WTC11 (cell line): Measurements from ENCODE around the gene VPS33B. TPM values are rescaled to one million over a fixed set of nuclear protein-coding genes. Genes with fewer than 3 reads are reported as not detected.

Experiments
- ATAC-seq: fragments of 200-7000 bp; cut with Tn5 transposase; 2 replicates; pipeline ENCODE4 v1.10.0; 2021; ENCODE audit warnings: mild to moderate bottlenecking, moderate library complexity
- CTCF ChIA-PET: fragments of 300-600 bp; sonication (Branson Sonifier 250); formaldehyde crosslinking; loops from one replicate; lab custom pipeline; 2021; ENCODE audit warnings: antibody characterized with exemption; lab: Charles Lee
- POLR2A ChIA-PET: fragments of 350-600 bp; sonication (Branson Sonifier 250); formaldehyde crosslinking; loops from one replicate; lab custom pipeline; 2021; ENCODE audit warnings: antibody characterized with exemption; lab: Charles Lee
- DNase-seq: peaks from one replicate; pipeline ENCODE4 v3.0.0; 2021; ENCODE audit warnings: low spot score
- H3K27ac Mint-ChIP-seq: 2 replicates; pipeline ENCODE4 v1.8.0; 2021; ENCODE audit warnings: mixed read lengths
- H3K27me3 Mint-ChIP-seq: 2 replicates; pipeline ENCODE4 v1.8.0; 2021; ENCODE audit warnings: low read depth, mild to moderate bottlenecking, moderate library complexity, mixed read lengths
- H3K36me3 Mint-ChIP-seq: 2 replicates; pipeline ENCODE4 v1.8.0; 2021; ENCODE audit warnings: mixed read lengths
- H3K4me1 Mint-ChIP-seq: 2 replicates; pipeline ENCODE4 v1.8.0; 2022; ENCODE audit warnings: mixed read lengths
- H3K4me3 Mint-ChIP-seq: 2 replicates; pipeline ENCODE4 v1.8.0; 2021; ENCODE audit warnings: mild to moderate bottlenecking, moderate library complexity, mixed read lengths
- H3K9me3 Mint-ChIP-seq: 2 replicates; pipeline ENCODE4 v1.8.0; 2021; ENCODE audit warnings: mixed read lengths
- AFF4 ChIP-seq: sonication (generic); formaldehyde crosslinking; IDR thresholded peaks from 2 replicates; pipeline ENCODE4 v1.8.1; 2023; ENCODE audit warnings: mild to moderate bottlenecking, missing genetic modification reagents, borderline replicate concordance
- CREM ChIP-seq: sonication (generic); formaldehyde crosslinking; IDR thresholded peaks from 2 replicates; pipeline ENCODE4 v1.8.1; 2022; ENCODE audit warnings: mild to moderate bottlenecking, missing genetic modification reagents, moderate library complexity
- E2F5 ChIP-seq: sonication (generic); formaldehyde crosslinking; IDR thresholded peaks from 2 replicates; pipeline ENCODE4 v1.8.1; 2022; ENCODE audit warnings: mild to moderate bottlenecking, moderate library complexity, missing genetic modification reagents
- ELF4 ChIP-seq: sonication (generic); formaldehyde crosslinking; IDR thresholded peaks from 2 replicates; pipeline ENCODE4 v1.8.1; 2022; ENCODE audit warnings: low read depth, mild to moderate bottlenecking, moderate library complexity, missing genetic modification reagents
- FOXK1 ChIP-seq: sonication (generic); formaldehyde crosslinking; IDR thresholded peaks from 2 replicates; pipeline ENCODE4 v1.8.0; 2022; ENCODE audit warnings: mild to moderate bottlenecking, moderate library complexity, missing genetic modification reagents
- GRHL2 ChIP-seq: fragments of 250-450 bp; sonication (Bioruptor Pico); IDR thresholded peaks from 2 replicates; pipeline ENCODE4 v1.8.0; 2022; ENCODE audit warnings: mild to moderate bottlenecking, moderate library complexity; ENCODE audit not compliant: insufficient replicate concordance, severe bottlenecking
- IRF1 ChIP-seq: sonication (generic); formaldehyde crosslinking; IDR thresholded peaks from 2 replicates; pipeline ENCODE4 v1.8.0; 2023; ENCODE audit warnings: missing genetic modification reagents
- KAT7 ChIP-seq: sonication (generic); formaldehyde crosslinking; IDR thresholded peaks from 2 replicates; pipeline ENCODE4 v1.8.1; 2023; ENCODE audit warnings: missing genetic modification reagents, mild to moderate bottlenecking, borderline replicate concordance
- MAX ChIP-seq: sonication (generic); formaldehyde crosslinking; IDR thresholded peaks from 2 replicates; pipeline ENCODE4 v1.8.0; 2022; ENCODE audit warnings: mild to moderate bottlenecking, missing genetic modification reagents
- MYBL2 ChIP-seq: sonication (generic); formaldehyde crosslinking; IDR thresholded peaks from 2 replicates; pipeline ENCODE4 v1.8.1; 2023; ENCODE audit warnings: mild to moderate bottlenecking, moderate library complexity, missing genetic modification reagents
- NR1H2 ChIP-seq: sonication (generic); formaldehyde crosslinking; IDR thresholded peaks from 2 replicates; pipeline ENCODE4 v1.9.0; 2021; ENCODE audit warnings: mild to moderate bottlenecking, moderate library complexity, missing genetic modification reagents
- NR2C2 ChIP-seq: sonication (generic); formaldehyde crosslinking; IDR thresholded peaks from 2 replicates; pipeline ENCODE4 v1.8.0; 2022; ENCODE audit warnings: mild to moderate bottlenecking, missing genetic modification reagents
- PRDM15 ChIP-seq: sonication (generic); formaldehyde crosslinking; IDR thresholded peaks from 2 replicates; pipeline ENCODE4 v1.8.0; 2022; ENCODE audit warnings: missing genetic modification reagents
- SP1 ChIP-seq: sonication (generic); formaldehyde crosslinking; conservative IDR thresholded peaks from 2 replicates; pipeline ENCODE4 v1.8.1; 2022; ENCODE audit warnings: missing genetic modification reagents
- TP53 ChIP-seq: sonication (generic); formaldehyde crosslinking; IDR thresholded peaks from 2 replicates; pipeline ENCODE4 v1.8.1; 2023; ENCODE audit warnings: mild to moderate bottlenecking, missing genetic modification reagents
- ZMAT4 ChIP-seq: fragments of 250-450 bp; sonication (Bioruptor Pico); IDR thresholded peaks from 2 replicates; pipeline ENCODE4 v1.9.0; 2021; ENCODE audit warnings: mild to moderate bottlenecking
- ZNF219 ChIP-seq: sonication (generic); formaldehyde crosslinking; IDR thresholded peaks from 2 replicates; pipeline ENCODE4 v1.8.0; 2023; ENCODE audit warnings: missing genetic modification reagents, mild to moderate bottlenecking, borderline replicate concordance
- ZNF425 ChIP-seq: fragments of 250-450 bp; sonication (Bioruptor Pico); conservative IDR thresholded peaks from 2 replicates; pipeline ENCODE4 v1.9.0; 2021; ENCODE audit warnings: mild to moderate bottlenecking
- total RNA-seq: library from RNA; stranded (reverse); gene quantifications from 3 replicates; pipeline ENCODE4 v1.2.3, GENCODE V29; 2021

Gene VPS33B
- total RNA-seq, 1 experiment from 2014 or later = 21.1 TPM

- ATAC-seq (no peak), DNase-seq (no peak)
- H3K36me3 Mint-ChIP-seq = peaks cover 2% of the 10 kb centered on the region
- no peak for TF ChIP-seq MAX (CRISPR knock-in tag)
- TF ChIP-seq TP53 (CRISPR knock-in tag) = no peak
- TF ChIP-seq E2F5 (CRISPR knock-in tag) = no peak
- TF ChIP-seq MYBL2 (CRISPR knock-in tag) = no peak
- no peak for TF ChIP-seq ZNF219 (CRISPR knock-in tag)
- TF ChIP-seq SP1 (CRISPR knock-in tag) = no peak
- TF ChIP-seq FOXK1 (CRISPR knock-in tag) = no peak
- TF ChIP-seq GRHL2 (CRISPR knock-in tag) = no peak
- TF ChIP-seq ELF4 (CRISPR knock-in tag) = no peak
- no peaks in the 10 kb centered on the region for H3K27me3 Mint-ChIP-seq
- H3K9me3 Mint-ChIP-seq = no peaks in the 10 kb centered on the region
- H3K27ac Mint-ChIP-seq = no peak overlapping the region
- no peak overlapping the region for H3K4me3 Mint-ChIP-seq
- POLR2A ChIA-PET = no interaction called here
- peaks cover 33% of the 10 kb centered on the region for H3K4me1 Mint-ChIP-seq
- CTCF ChIA-PET = interaction anchor here (1.0 to 4.7 kb wide), 5 partner anchors 34 to 278 kb away, joined by 3 to 20 read pairs (median 3); no protein-coding TSS in a partner anchor
Measured at GRCh38 chr15:90990446-90990845, 31.9 kb downstream of the VPS33B start.

- H3K4me1 Mint-ChIP-seq = peaks cover 31% of the 10 kb centered on the region
- H3K27ac Mint-ChIP-seq = peak overlapping the region; percentile 13; the same call in 1 of the 2 replicates
- peaks cover 3% of the 10 kb centered on the region for H3K36me3 Mint-ChIP-seq
- POLR2A ChIA-PET = interaction anchor here (0.6 kb wide), 1 partner anchor 52 kb away, joined by 3 read pairs; no protein-coding TSS in a partner anchor
- CTCF ChIA-PET = interaction anchor here (0.6 to 4.7 kb wide), 6 partner anchors 32 to 280 kb away, joined by 3 to 26 read pairs (median 4); no protein-coding TSS in a partner anchor
- TF ChIP-seq KAT7 (CRISPR knock-in tag) (no peak), ZNF219 (CRISPR knock-in tag) (no peak), ZMAT4 (CRISPR knock-in tag) (no peak)
- DNase-seq (no peak), ATAC-seq (no peak)
- no peaks in the 10 kb centered on the region for H3K27me3 Mint-ChIP-seq
- no peak overlapping the region for H3K4me3 Mint-ChIP-seq
- no peaks in the 10 kb centered on the region for H3K9me3 Mint-ChIP-seq
Measured at GRCh38 chr15:90989040-90989768, 33.2 kb downstream of the VPS33B start.

GRCh38 chr15:90988296-90988695 lies 34.1 kb downstream of the VPS33B start:
- peak overlapping the region; percentile 57 for H3K27ac Mint-ChIP-seq
- ChIA-PET POLR2A (interaction anchor here (0.6 kb wide), 1 partner anchor 840 kb away, joined by 4 read pairs; no protein-coding TSS in a partner anchor), CTCF (interaction anchor here (1.1 to 4.7 kb wide), 3 partner anchors 31 to 340 kb away, joined by 3 to 26 read pairs (median 20); no protein-coding TSS in a partner anchor)
- H3K36me3 Mint-ChIP-seq = peaks cover 12% of the 10 kb centered on the region
- no peak overlapping the region for H3K4me3 Mint-ChIP-seq
- H3K4me1 Mint-ChIP-seq = peaks cover 31% of the 10 kb centered on the region
- no peaks in the 10 kb centered on the region for H3K9me3 Mint-ChIP-seq
- ATAC-seq = no peak
- H3K27me3 Mint-ChIP-seq = no peaks in the 10 kb centered on the region
- no peak for DNase-seq
- TF ChIP-seq NR1H2 (CRISPR knock-in tag) (no peak), AFF4 (CRISPR knock-in tag) (no peak), FOXK1 (CRISPR knock-in tag) (no peak), PRDM15 (CRISPR knock-in tag) (no peak), ZNF425 (CRISPR knock-in tag) (no peak), NR2C2 (CRISPR knock-in tag) (no peak), IRF1 (no peak), CREM (no peak), TP53 (CRISPR knock-in tag) (no peak)
